MCF 10A (cell line): ENCODE measurements around the gene ST14. TPM values are rescaled to one million over a fixed set of nuclear protein-coding genes. Genes with fewer than 3 reads are reported as not detected.

ENCODE experiments used
- BruUV-seq: library from RNA; stranded (reverse); fragments of 400-500 nt; replicated peaks from 2 replicates; lab custom pipeline; 2021; lab: Mats Ljungman, UMichigan
- CTCF ChIA-PET: fragments of 300-600 bp; sonication (Branson Sonifier 250); formaldehyde crosslinking; extraction: SDS; loops from one replicate; lab custom pipeline; 2021; ENCODE audit warnings: antibody characterized with exemption, inconsistent platforms; lab: Yijun Ruan, JAX
- POLR2A ChIA-PET: fragments of 300-600, 350-650 bp; sonication (Branson Sonifier 250); formaldehyde crosslinking; extraction: SDS; loops from one replicate; lab custom pipeline; 2020; ENCODE audit warnings: antibody characterized with exemption, inconsistent platforms; lab: Yijun Ruan, JAX
- DNase-seq: peaks from one replicate; pipeline ENCODE4 v3.0.0-alpha.2; 2018; ENCODE audit not compliant: unreplicated experiment
- H3K27ac Mint-ChIP-seq: one replicate; pipeline ENCODE4 v1.8.0; 2022; ENCODE audit warnings: mild to moderate bottlenecking, low read depth, mixed read lengths; ENCODE audit not compliant: unreplicated experiment
- H3K27me3 Mint-ChIP-seq: one replicate; pipeline ENCODE4 v1.8.0; 2022; ENCODE audit warnings: mixed read lengths; ENCODE audit not compliant: insufficient read depth, unreplicated experiment
- H3K36me3 Mint-ChIP-seq: one replicate; pipeline ENCODE4 v1.8.0; 2022; ENCODE audit warnings: mild to moderate bottlenecking, moderate library complexity, mixed read lengths; ENCODE audit not compliant: insufficient read depth, unreplicated experiment
- H3K4me1 Mint-ChIP-seq: one replicate; pipeline ENCODE4 v1.8.0; 2022; ENCODE audit warnings: mixed read lengths; ENCODE audit not compliant: insufficient read depth, unreplicated experiment
- H3K4me3 Mint-ChIP-seq: one replicate; pipeline ENCODE4 v1.8.0; 2022; ENCODE audit warnings: mild to moderate bottlenecking, moderate library complexity, mixed read lengths; ENCODE audit not compliant: unreplicated experiment
- H3K9me3 Mint-ChIP-seq: one replicate; pipeline ENCODE4 v1.8.0; 2022; ENCODE audit warnings: mixed read lengths; ENCODE audit not compliant: unreplicated experiment
- CTCF ChIP-seq: fragments of 200-600 bp; IDR thresholded peaks from one replicate; pipeline ENCODE4 v1.8.0; 2022; ENCODE audit warnings: antibody characterized with exemption, mild to moderate bottlenecking; ENCODE audit not compliant: unreplicated experiment
- intact Hi-C: fragments of 100-400 bp; cut with micrococcal nuclease; formaldehyde crosslinking; loops from 2 replicates; pipeline ENCODE4 v1.14.1; 2022
- total RNA-seq: library from RNA; stranded (reverse); gene quantifications from 2 replicates; pipeline ENCODE4 v1.2.3, GENCODE V29; 2022

The ST14 gene
- total RNA-seq, 1 experiment from 2014 or later: 27.2 TPM

GRCh38 chr11:130123414-130124040 lies 36.1 kb upstream of the ST14 start:
- no peaks in the 10 kb centered on the region for H3K9me3 Mint-ChIP-seq
- DNase-seq: no peak
- POLR2A ChIA-PET: interaction anchor here (0.5 to 8.4 kb wide), 19 partner anchors 8 to 270 kb away, joined by 3 to 79 read pairs (median 5); partner anchors contain the start of genes APLP2 and PRDM10
- H3K36me3 Mint-ChIP-seq: peaks cover 50% of the 10 kb centered on the region
- H3K4me3 Mint-ChIP-seq: peak overlapping the region; percentile 30
- H3K27me3 Mint-ChIP-seq: no peaks in the 10 kb centered on the region
- no peak for TF ChIP-seq CTCF
- BruUV-seq: no TSS peak
- H3K4me1 Mint-ChIP-seq: peaks cover 28% of the 10 kb centered on the region
- CTCF ChIA-PET: interaction anchor here (0.5 to 2.9 kb wide), 16 partner anchors 9 to 338 kb away, joined by 3 to 12 read pairs (median 3); partner anchors contain the start of gene PRDM10
- intact Hi-C loops: loop anchor here (1.0 to 2.0 kb wide), 3 partner anchors 53 to 339 kb away; no protein-coding TSS in a partner anchor
- peak overlapping the region; percentile 49 for H3K27ac Mint-ChIP-seq

- Mint-ChIP-seq H3K36me3 (peaks cover 52% of the 10 kb centered on the region), H3K27ac (peak overlapping the region; percentile 49), H3K27me3 (no peaks in the 10 kb centered on the region), H3K9me3 (no peaks in the 10 kb centered on the region), H3K4me3 (peak overlapping the region; percentile 30), H3K4me1 (peaks cover 25% of the 10 kb centered on the region)
- DNase-seq: peak; percentile 95
- no TSS peak for BruUV-seq
- ChIA-PET POLR2A (interaction anchor here (0.5 to 8.4 kb wide), 23 partner anchors 9 to 975 kb away, joined by 3 to 79 read pairs (median 4); partner anchors contain the start of genes APLP2 and PRDM10), CTCF (interaction anchor here (0.5 to 2.9 kb wide), 15 partner anchors 9 to 339 kb away, joined by 3 to 12 read pairs (median 3); partner anchors contain the start of gene PRDM10)
- intact Hi-C loops: loop anchor here (1.0 to 2.0 kb wide), 3 partner anchors 53 to 339 kb away; no protein-coding TSS in a partner anchor
- TF ChIP-seq CTCF: no peak
Measured at GRCh38 chr11:130124096-130124495, 35.5 kb upstream of the ST14 start.

DNA sequence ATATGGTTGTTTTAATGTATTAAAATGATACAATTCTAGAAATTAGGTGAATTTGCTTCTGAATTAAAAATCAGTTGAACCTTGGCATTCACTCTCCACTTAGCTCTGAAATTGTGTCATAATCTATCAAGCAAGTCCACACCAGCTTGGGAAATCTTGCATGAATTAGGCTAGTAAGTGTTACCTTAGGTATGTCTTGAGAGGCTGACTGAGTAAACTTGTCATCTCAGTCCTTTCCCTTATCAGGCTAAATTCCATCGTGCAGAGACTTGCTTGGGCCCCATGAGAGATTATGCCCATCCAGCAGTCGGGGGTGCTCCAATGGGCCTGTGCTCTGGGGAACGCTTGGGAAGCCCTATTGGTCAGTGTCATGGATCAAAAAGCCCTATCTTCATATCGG lies 33.9 kb upstream of the ST14 start:
- ChIA-PET POLR2A (interaction anchor here (1.2 to 8.4 kb wide), 4 partner anchors 20 to 231 kb away, joined by 3 to 79 read pairs (median 30); partner anchors contain the start of genes APLP2 and PRDM10), CTCF (interaction anchor here (0.5 to 12.7 kb wide), 6 partner anchors 75 to 340 kb away, joined by 3 to 234 read pairs (median 6); no protein-coding TSS in a partner anchor)
- no peak for TF ChIP-seq CTCF
- Mint-ChIP-seq H3K4me1 (peaks cover 22% of the 10 kb centered on the region), H3K4me3 (no peak overlapping the region), H3K36me3 (peaks cover 63% of the 10 kb centered on the region), H3K9me3 (no peaks in the 10 kb centered on the region), H3K27me3 (no peaks in the 10 kb centered on the region), H3K27ac (no peak overlapping the region)
- intact Hi-C loops: loop anchor here (2.0 kb wide), 2 partner anchors 55 to 341 kb away; no protein-coding TSS in a partner anchor
- BruUV-seq: no TSS peak
- no peak for DNase-seq

GRCh38 chr11:130126516-130126915 lies 33.1 kb upstream of the ST14 start:
- Mint-ChIP-seq H3K4me3 (no peak overlapping the region), H3K9me3 (no peaks in the 10 kb centered on the region), H3K4me1 (peaks cover 17% of the 10 kb centered on the region), H3K36me3 (peaks cover 72% of the 10 kb centered on the region), H3K27ac (no peak overlapping the region), H3K27me3 (no peaks in the 10 kb centered on the region)
- no peak for TF ChIP-seq CTCF
- DNase-seq: no peak
- no TSS peak for BruUV-seq
- POLR2A ChIA-PET: interaction anchor here (8.4 kb wide), 1 partner anchor 124 kb away, joined by 79 read pairs; the partner anchor contains the start of gene PRDM10
- CTCF ChIA-PET: interaction anchor here (0.5 to 12.7 kb wide), 7 partner anchors 88 to 341 kb away, joined by 3 to 234 read pairs (median 5); no protein-coding TSS in a partner anchor
- intact Hi-C loops: no loop called here
